ENCODE data around the gene COMMD1.

- TF ChIP-seq, protein P1, sequence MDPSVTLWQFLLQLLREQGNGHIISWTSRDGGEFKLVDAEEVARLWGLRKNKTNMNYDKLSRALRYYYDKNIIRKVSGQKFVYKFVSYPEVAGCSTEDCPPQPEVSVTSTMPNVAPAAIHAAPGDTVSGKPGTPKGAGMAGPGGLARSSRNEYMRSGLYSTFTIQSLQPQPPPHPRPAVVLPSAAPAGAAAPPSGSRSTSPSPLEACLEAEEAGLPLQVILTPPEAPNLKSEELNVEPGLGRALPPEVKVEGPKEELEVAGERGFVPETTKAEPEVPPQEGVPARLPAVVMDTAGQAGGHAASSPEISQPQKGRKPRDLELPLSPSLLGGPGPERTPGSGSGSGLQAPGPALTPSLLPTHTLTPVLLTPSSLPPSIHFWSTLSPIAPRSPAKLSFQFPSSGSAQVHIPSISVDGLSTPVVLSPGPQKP (IDR thresholded peaks at IDR 0.05; ENCODE audit: low read depth, low read length), result no peak
- no peak for TF ChIP-seq EHMT2 (IDR thresholded peaks at IDR 0.05; ENCODE audit: low read depth)
- TF ChIP-seq, protein P2, sequence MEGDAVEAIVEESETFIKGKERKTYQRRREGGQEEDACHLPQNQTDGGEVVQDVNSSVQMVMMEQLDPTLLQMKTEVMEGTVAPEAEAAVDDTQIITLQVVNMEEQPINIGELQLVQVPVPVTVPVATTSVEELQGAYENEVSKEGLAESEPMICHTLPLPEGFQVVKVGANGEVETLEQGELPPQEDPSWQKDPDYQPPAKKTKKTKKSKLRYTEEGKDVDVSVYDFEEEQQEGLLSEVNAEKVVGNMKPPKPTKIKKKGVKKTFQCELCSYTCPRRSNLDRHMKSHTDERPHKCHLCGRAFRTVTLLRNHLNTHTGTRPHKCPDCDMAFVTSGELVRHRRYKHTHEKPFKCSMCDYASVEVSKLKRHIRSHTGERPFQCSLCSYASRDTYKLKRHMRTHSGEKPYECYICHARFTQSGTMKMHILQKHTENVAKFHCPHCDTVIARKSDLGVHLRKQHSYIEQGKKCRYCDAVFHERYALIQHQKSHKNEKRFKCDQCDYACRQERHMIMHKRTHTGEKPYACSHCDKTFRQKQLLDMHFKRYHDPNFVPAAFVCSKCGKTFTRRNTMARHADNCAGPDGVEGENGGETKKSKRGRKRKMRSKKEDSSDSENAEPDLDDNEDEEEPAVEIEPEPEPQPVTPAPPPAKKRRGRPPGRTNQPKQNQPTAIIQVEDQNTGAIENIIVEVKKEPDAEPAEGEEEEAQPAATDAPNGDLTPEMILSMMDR (IDR thresholded peaks at IDR 0.05), result no peak
Measured at GRCh38 chr2:62045017-62045543, 139.6 kb downstream of the COMMD1 start.
